HG02571 (cell line): ENCODE data around the gene HMGXB3.

ENCODE experiments used
- ATAC-seq: cut with Tn5 transposase; IDR thresholded peaks from one replicate; pipeline ENCODE4 v1.9.1; 2021; ENCODE audit warnings: mild to moderate bottlenecking, moderate library complexity; ENCODE audit not compliant: unreplicated experiment

HMGXB3 gene

DNA sequence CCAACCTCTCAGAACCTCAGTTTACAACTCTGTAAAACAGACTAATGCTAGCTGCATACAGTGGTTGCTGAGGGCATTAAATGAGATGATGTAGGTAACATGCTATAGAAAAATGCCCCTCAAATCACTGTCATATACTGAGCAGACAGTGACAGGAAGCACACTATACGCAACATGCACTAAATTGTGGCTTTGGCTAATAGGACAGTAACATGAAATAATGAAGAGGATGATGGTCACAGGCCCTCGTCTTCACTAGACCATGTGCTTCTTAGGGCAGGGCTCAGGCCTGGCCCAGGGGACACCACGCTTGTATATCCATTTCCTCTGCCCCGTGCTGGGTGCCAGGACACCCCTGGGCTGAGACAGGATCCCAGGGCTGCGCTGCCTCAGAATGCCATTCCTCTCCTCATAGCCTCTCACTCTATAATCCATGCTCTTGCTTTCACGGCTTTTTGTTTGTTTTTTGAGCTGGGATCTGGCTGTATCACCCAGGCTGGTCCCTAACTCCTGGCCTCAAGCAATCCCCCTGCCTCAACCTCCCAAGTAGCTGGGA lies 66.9 kb downstream of the HMGXB3 start:
- no peak for ATAC-seq

DNA sequence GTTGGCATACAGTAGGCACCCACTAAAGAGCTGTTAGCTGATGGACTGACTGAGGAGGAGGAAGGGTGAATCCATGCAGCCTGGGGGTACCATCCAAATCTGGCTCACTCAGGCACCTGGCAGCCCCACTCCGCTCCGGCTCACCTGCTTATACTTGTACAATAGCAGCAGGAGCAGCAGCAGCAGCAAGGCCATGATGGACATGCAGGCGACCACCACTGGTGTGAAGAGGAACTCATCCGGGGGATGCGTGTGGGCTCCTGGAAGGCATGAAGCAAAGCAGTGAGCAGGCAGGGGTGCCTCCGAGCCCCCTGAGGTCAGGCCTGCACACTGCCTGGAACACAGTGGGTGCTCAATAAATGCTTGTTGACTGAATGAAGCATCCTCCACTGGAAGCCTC lies 67.5 kb downstream of the HMGXB3 start:
- no peak for ATAC-seq

GRCh38 chr5:150068472-150068871 lies 67.9 kb downstream of the HMGXB3 start:
- ATAC-seq = no peak

DNA sequence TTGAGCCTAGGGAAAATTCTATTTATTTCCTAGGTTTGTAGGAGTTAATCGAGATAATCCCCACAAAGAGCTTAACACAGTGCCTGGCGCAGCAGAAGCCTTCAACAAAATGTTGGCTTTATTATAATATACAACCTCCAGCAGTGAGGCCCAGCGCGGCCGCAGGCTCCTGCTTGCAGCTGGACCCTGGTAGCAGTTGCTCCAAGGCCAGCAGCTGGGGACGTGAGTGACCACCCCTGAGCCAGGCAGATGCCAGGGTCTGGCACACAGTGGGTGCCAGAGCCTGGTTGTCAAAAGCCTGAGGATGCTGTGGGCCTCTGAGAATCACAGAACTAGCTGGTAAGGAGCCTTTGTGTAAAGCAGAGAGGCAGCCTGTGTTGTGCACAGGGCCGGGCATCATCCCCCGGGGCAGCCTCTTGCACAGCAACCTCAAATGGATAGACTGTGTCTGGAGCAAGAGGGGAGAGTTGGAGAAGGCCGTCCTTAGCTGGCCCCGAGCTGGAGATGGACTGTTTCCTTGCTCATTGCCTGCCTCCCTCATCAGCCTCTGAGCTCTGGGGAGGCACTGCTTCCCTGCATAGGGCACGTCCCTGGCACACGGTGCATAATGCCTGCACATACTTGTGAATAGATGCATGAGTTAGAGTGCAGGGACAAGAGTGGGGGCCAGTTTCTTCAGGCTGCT lies 68.6 kb downstream of the HMGXB3 start:
- ATAC-seq = no peak

- no peak for ATAC-seq
Observed at GRCh38 chr5:150069672-150070627, 69.4 kb downstream of the HMGXB3 start.

- no peak for ATAC-seq
Observed at GRCh38 chr5:150070821-150071220, 70.3 kb downstream of the HMGXB3 start.

GRCh38 chr5:150073086-150073625 lies 72.6 kb downstream of the HMGXB3 start:
- ATAC-seq = no peak

GRCh38 chr5:150073677-150074076 lies 73.1 kb downstream of the HMGXB3 start:
- ATAC-seq = no peak

GRCh38 chr5:150075233-150075632 lies 74.7 kb downstream of the HMGXB3 start:
- ATAC-seq = no peak

- no peak for ATAC-seq
Observed at GRCh38 chr5:150075806-150076205, 75.3 kb downstream of the HMGXB3 start.

GRCh38 chr5:150077060-150077459 lies 76.5 kb downstream of the HMGXB3 start:
- no peak for ATAC-seq

GRCh38 chr5:150077996-150078801 lies 77.7 kb downstream of the HMGXB3 start:
- ATAC-seq = no peak

DNA sequence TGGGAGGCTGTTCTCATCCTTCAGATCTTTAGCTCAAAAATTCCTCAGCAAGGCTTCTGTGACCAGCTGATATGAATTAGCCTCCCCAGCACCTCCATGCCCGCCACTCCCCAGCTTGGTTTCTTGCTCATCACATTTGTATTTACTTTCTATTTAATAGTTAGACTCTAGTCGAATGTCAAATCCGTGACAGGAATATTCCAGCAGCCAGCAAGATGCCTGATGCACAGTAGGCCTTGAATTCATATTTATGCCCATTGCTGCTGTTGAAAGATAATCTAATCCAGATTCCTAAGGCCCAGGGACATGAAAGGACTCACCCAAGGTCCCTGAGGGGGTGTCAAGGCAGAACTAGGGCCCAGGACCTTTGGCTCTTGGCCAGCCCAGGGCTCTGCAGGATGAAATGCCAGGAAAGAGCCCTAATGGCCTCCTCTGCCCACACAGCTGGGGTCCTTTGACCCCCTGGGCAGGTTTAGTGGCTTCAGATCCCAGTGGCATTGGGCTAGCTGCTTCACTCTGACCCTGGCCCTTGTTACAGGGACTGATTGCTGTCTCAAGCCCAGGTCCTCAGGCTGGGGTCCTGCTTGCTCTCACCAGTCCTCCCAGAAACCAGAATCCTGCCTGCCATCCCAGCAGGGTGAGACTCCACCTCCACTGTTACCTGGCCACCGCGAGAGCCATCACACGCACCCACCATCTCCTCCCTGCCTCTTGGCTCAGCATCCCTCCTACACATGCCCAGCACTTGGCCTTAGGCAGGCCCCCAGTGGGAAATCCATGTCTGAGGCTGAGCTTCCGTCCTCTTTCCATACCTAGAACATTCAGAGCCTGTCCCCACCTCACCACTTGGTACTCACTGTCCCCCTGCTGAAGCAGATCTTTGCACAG lies 78.5 kb downstream of the HMGXB3 start:
- ATAC-seq = no peak

- no peak for ATAC-seq
Observed at GRCh38 chr5:150079909-150080461, 79.4 kb downstream of the HMGXB3 start.

GRCh38 chr5:150080696-150081435 lies 80.3 kb downstream of the HMGXB3 start:
- no peak for ATAC-seq

GRCh38 chr5:150081541-150082283 lies 81.2 kb downstream of the HMGXB3 start:
- ATAC-seq = peak; percentile 79

DNA sequence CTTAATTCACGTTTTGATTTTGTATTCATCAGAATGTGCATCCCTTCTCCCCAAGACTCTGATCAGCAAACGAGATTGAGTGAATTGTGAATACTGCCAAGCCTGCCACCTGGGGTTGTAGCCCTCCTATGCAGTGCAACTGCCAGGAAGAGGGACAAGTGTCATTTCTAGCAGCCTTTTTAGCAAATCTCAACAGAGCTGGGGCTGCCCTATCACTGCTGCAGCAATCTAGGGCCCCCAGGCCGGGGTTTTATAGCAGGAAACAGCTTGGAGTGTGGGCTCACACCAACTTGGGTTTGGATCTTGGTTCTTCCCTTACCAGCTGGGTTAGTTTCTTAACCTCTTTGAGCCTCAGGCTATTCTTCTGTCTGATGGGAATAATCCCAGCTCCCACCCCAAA lies 81.8 kb downstream of the HMGXB3 start:
- no peak for ATAC-seq

DNA sequence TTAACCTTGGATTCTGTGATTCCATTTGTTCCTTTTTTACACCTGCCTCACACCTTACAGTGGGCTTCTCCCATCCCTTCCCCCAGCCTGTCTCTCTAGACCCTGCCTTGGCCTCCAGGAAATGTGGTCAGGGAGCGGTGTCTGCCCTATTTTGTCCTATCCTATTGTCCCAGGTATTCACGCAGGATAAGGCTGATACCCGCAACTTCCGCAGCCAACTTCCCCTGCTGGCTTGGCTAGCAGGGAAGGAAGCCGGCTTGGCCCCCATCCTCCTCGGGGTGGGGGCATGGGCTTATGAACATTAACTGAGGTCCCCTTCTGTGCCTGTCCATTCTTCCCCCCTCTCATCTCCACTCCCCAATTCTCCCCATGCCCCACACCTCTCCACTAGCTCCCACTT lies 82.3 kb downstream of the HMGXB3 start:
- ATAC-seq = no peak
